ENCODE data around the gene EGR1. TPM values are rescaled to one million over a fixed set of nuclear protein-coding genes. Genes with fewer than 3 reads are reported as not detected.

The EGR1 gene
- total RNA-seq, 1 donor from 2014 or later = 119 TPM

- Histone ChIP-seq H3K36me3 (no peaks in the 10 kb centered on the region), H3K4me3 (no peak overlapping the region), H3K9me3 (no peaks in the 10 kb centered on the region), H3K27me3 (no peaks in the 10 kb centered on the region), H3K4me1 (peaks cover 5% of the 10 kb centered on the region), H3K27ac (no peak overlapping the region)
- intact Hi-C loops (cut with DNase I) = no loop called here
- TF ChIP-seq POLR2AphosphoS5 (IDR thresholded peaks at IDR 0.05; ENCODE audit: insufficient read depth in 1 of 2, low read depth in 1 of 2) (no peak), CTCF (IDR thresholded peaks at IDR 0.05) (no peak), POLR2A (IDR thresholded peaks at IDR 0.05) (no peak)
- DNase-seq (ENCODE audit: extremely low spot score in 2 of 2) = peak in 1 of 2 donors; percentile 82
Measured at GRCh38 chr5:138448070-138448469, 17.2 kb upstream of the EGR1 start.

- Histone ChIP-seq H3K27me3 (no peaks in the 10 kb centered on the region), H3K9me3 (no peaks in the 10 kb centered on the region), H3K27ac (no peak overlapping the region), H3K36me3 (no peaks in the 10 kb centered on the region), H3K4me3 (no peak overlapping the region), H3K4me1 (peaks cover 5% of the 10 kb centered on the region)
- peak in 1 of 2 donors; percentile 81 for DNase-seq (ENCODE audit: extremely low spot score in 2 of 2)
- TF ChIP-seq POLR2A (IDR thresholded peaks at IDR 0.05) (no peak), CTCF (IDR thresholded peaks at IDR 0.05) (no peak), POLR2AphosphoS5 (IDR thresholded peaks at IDR 0.05; ENCODE audit: insufficient read depth in 1 of 2, low read depth in 1 of 2) (no peak)
- intact Hi-C loops (cut with DNase I) = no loop called here
Measured at GRCh38 chr5:138448481-138449398, 16.5 kb upstream of the EGR1 start.

GRCh38 chr5:138449501-138450239, 15.6 kb upstream of the EGR1 start:
- H3K27ac ChIP-seq = no peak overlapping the region
- H3K4me3 ChIP-seq = peak overlapping the region in 1 of 2 donors; percentile 13
- H3K36me3 ChIP-seq = no peaks in the 10 kb centered on the region
- intact Hi-C loops (cut with DNase I) = loop anchor here (5.0 kb wide), 1 partner anchor 53 kb away; no protein-coding TSS in a partner anchor
- TF ChIP-seq POLR2A (IDR thresholded peaks at IDR 0.05) = no peak
- TF ChIP-seq POLR2AphosphoS5 (IDR thresholded peaks at IDR 0.05; ENCODE audit: insufficient read depth in 1 of 2, low read depth in 1 of 2) = peak; percentile 31 to 59
- TF ChIP-seq CTCF (IDR thresholded peaks at IDR 0.05) = peak; percentile 85 to 96 (median 86)
- no peaks in the 10 kb centered on the region for H3K9me3 ChIP-seq
- DNase-seq (ENCODE audit: extremely low spot score in 2 of 2) = peak; percentile 90 to 92
- H3K4me1 ChIP-seq = peaks cover 5% of the 10 kb centered on the region
- H3K27me3 ChIP-seq = no peaks in the 10 kb centered on the region

GRCh38 chr5:138450971-138451370, 14.3 kb upstream of the EGR1 start:
- TF ChIP-seq POLR2A (IDR thresholded peaks at IDR 0.05) = no peak
- TF ChIP-seq POLR2AphosphoS5 (IDR thresholded peaks at IDR 0.05; ENCODE audit: insufficient read depth in 1 of 2, low read depth in 1 of 2) = no peak
- no peak for TF ChIP-seq CTCF (IDR thresholded peaks at IDR 0.05)
- Histone ChIP-seq H3K4me3 (no peak overlapping the region), H3K4me1 (peaks cover 5% of the 10 kb centered on the region), H3K27me3 (no peaks in the 10 kb centered on the region), H3K27ac (no peak overlapping the region), H3K9me3 (no peaks in the 10 kb centered on the region), H3K36me3 (no peaks in the 10 kb centered on the region)
- DNase-seq (ENCODE audit: extremely low spot score in 2 of 2) = peak in 1 of 2 donors; percentile 78
- intact Hi-C loops (cut with DNase I) = loop anchor here (5.0 kb wide), 1 partner anchor 51 kb away; no protein-coding TSS in a partner anchor
